GM18873 (cell line): ENCODE results near the gene MRPL23.

Source experiments
- ATAC-seq: cut with Tn5 transposase; IDR thresholded peaks from one replicate; pipeline ENCODE4 v1.9.1; 2021; ENCODE audit warnings: mild to moderate bottlenecking, moderate library complexity, moderate number of reproducible peaks; ENCODE audit not compliant: unreplicated experiment, low FRiP score

Gene MRPL23

GRCh38 chr11:1946812-1947484 lies at the start of gene MRPL23:
Gene MRPL23 (plus strand): TSS chr11:1947332. CDS start chr11:1947363, 31 bp downstream.
- no peak for ATAC-seq

GRCh38 chr11:1899090-1899489 lies 48.0 kb upstream of the MRPL23 start:
- ATAC-seq: no peak

GRCh38 chr11:1899686-1900085 lies 47.4 kb upstream of the MRPL23 start:
- no peak for ATAC-seq

- no peak for ATAC-seq
These were observed 41.0 kb upstream of the MRPL23 start for GRCh38 chr11:1906181-1906580.

GRCh38 chr11:1906611-1907423 lies 40.3 kb upstream of the MRPL23 start:
- no peak for ATAC-seq

- ATAC-seq: no peak
These were observed 38.5 kb upstream of the MRPL23 start for GRCh38 chr11:1908618-1909017.

GRCh38 chr11:1909524-1909923 lies 37.6 kb upstream of the MRPL23 start:
- ATAC-seq: no peak

- ATAC-seq: no peak
These were observed 34.7 kb upstream of the MRPL23 start for GRCh38 chr11:1912289-1912878.

- no peak for ATAC-seq
These were observed 33.7 kb upstream of the MRPL23 start for GRCh38 chr11:1913271-1914060.

- no peak for ATAC-seq
These were observed 31.4 kb upstream of the MRPL23 start for GRCh38 chr11:1915795-1916131.

- ATAC-seq: no peak
These were observed 30.8 kb upstream of the MRPL23 start for GRCh38 chr11:1916132-1916985.

GRCh38 chr11:1916986-1917522 lies 30.1 kb upstream of the MRPL23 start:
- no peak for ATAC-seq

- ATAC-seq: no peak
These were observed 29.4 kb upstream of the MRPL23 start for GRCh38 chr11:1917523-1918435.

GRCh38 chr11:1918436-1919315 lies 28.5 kb upstream of the MRPL23 start:
- ATAC-seq: no peak

GRCh38 chr11:1919391-1920127 lies 27.6 kb upstream of the MRPL23 start, which contains the start of gene TNNT3:
Gene TNNT3 (plus strand): TSS chr11:1919703. CDS start chr11:1922875, 3,172 bp downstream.
- ATAC-seq: no peak

- no peak for ATAC-seq
These were observed 26.8 kb upstream of the MRPL23 start for GRCh38 chr11:1920128-1920908.
